ENCODE results near the gene LEPROT. TPM values are rescaled to one million over a fixed set of nuclear protein-coding genes. Genes with fewer than 3 reads are reported as not detected.

Gene LEPROT
- total RNA-seq, 1 experiment from 2014 or later = 18.1 TPM

DNA sequence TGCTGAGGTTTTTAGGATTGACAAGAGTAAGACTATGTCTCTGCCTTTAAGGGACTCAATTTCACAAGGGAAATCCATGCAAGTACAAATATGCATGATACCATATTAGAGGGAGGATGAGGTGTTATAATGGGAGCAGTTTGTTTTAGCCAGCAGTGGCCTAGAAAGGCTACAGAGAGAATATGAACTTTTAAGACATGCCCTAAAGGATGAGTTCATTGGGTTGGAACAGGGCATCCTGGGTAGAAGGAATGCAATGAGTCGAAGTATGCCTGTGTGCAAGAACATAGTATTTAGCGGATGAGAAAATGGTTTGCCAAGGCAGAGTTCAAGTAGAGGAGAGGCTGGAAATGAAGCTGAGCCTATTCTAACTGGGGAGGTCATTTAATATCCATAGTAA, 32.6 kb upstream of the LEPROT start:
- ChIA-PET CTCF (no interaction called here), POLR2A (no interaction called here)
- TF ChIP-seq, protein P1, sequence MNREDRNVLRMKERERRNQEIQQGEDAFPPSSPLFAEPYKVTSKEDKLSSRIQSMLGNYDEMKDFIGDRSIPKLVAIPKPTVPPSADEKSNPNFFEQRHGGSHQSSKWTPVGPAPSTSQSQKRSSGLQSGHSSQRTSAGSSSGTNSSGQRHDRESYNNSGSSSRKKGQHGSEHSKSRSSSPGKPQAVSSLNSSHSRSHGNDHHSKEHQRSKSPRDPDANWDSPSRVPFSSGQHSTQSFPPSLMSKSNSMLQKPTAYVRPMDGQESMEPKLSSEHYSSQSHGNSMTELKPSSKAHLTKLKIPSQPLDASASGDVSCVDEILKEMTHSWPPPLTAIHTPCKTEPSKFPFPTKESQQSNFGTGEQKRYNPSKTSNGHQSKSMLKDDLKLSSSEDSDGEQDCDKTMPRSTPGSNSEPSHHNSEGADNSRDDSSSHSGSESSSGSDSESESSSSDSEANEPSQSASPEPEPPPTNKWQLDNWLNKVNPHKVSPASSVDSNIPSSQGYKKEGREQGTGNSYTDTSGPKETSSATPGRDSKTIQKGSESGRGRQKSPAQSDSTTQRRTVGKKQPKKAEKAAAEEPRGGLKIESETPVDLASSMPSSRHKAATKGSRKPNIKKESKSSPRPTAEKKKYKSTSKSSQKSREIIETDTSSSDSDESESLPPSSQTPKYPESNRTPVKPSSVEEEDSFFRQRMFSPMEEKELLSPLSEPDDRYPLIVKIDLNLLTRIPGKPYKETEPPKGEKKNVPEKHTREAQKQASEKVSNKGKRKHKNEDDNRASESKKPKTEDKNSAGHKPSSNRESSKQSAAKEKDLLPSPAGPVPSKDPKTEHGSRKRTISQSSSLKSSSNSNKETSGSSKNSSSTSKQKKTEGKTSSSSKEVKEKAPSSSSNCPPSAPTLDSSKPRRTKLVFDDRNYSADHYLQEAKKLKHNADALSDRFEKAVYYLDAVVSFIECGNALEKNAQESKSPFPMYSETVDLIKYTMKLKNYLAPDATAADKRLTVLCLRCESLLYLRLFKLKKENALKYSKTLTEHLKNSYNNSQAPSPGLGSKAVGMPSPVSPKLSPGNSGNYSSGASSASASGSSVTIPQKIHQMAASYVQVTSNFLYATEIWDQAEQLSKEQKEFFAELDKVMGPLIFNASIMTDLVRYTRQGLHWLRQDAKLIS (CRISPR knock-in tag; IDR thresholded peaks at IDR 0.05; ENCODE audit: borderline replicate concordance) = no peak
- TF ChIP-seq SOX15 (CRISPR knock-in tag; IDR thresholded peaks at IDR 0.05) = no peak
- no peak for TF ChIP-seq CBFB (CRISPR knock-in tag; IDR thresholded peaks at IDR 0.05; ENCODE audit: low read depth)
- TF ChIP-seq ZNF138 (CRISPR knock-in tag; conservative IDR thresholded peaks at IDR 0.05) = no peak
- Mint-ChIP-seq H3K4me1 (0 out of 2 replicates have a peak, but pooled peaks cover 4% of the 10 kb centered on the region), H3K27ac (no peak overlapping the region), H3K9me3 (peaks cover 15% of the 10 kb centered on the region), H3K27me3 (ENCODE audit: low read depth) (no peaks in the 10 kb centered on the region), H3K4me3 (no peak overlapping the region), H3K36me3 (peaks cover 12% of the 10 kb centered on the region)
- no peak for DNase-seq (ENCODE audit: low spot score)
- no peak for ATAC-seq

DNA sequence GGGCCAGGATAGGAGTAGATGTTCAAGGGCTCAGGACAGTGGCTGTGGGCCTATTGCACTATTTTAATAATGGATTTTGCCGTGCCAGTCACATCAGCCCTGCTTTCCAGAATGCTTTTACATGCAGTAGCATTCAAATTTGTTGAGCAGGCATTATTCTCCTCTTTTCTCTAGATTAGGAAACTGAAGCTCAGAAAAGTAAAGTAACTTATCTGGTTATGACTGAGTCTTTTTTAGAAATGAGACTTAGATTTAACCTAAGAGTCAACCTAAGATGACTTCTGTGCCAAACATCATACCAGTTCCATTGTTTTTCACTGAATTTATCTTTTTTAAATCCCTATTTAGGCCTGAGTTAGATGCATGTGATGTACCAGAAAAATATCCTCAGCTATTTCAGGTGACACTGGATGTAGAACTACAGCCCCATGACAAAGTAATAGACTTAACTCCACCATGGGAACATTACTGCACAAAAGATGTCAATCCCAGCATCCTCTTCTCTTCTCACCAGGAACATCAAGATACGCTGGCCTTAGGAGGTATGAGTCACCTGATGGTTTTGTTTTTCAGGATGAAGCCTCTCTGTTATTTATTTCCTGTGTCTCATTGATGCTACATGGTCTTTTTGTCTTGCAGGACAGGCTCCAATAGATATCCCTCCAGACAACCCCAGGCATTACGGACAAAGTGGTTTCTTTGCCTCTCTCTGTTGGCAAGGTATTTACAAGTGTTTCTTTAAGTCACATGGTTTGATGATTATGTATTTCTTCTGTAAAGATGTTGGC, 31.4 kb upstream of the LEPROT start:
- TF ChIP-seq ZNF219 (CRISPR knock-in tag; IDR thresholded peaks at IDR 0.05; ENCODE audit: borderline replicate concordance) (no peak), ZNF671 (CRISPR knock-in tag; IDR thresholded peaks at IDR 0.05) (no peak), SOX15 (CRISPR knock-in tag; IDR thresholded peaks at IDR 0.05) (no peak), RORB (CRISPR knock-in tag; IDR thresholded peaks at IDR 0.05) (no peak), CREM (CRISPR knock-in tag; IDR thresholded peaks at IDR 0.05) (no peak), TEAD4 (CRISPR knock-in tag; IDR thresholded peaks at IDR 0.05) (no peak), FOXP1 (CRISPR knock-in tag; IDR thresholded peaks at IDR 0.05; ENCODE audit: borderline replicate concordance) (no peak), CBFB (CRISPR knock-in tag; IDR thresholded peaks at IDR 0.05; ENCODE audit: low read depth) (no peak)
- TF ChIP-seq, protein P2, sequence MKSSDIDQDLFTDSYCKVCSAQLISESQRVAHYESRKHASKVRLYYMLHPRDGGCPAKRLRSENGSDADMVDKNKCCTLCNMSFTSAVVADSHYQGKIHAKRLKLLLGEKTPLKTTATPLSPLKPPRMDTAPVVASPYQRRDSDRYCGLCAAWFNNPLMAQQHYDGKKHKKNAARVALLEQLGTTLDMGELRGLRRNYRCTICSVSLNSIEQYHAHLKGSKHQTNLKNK (CRISPR knock-in tag; IDR thresholded peaks at IDR 0.05) = no peak
- TF ChIP-seq, protein P3, sequence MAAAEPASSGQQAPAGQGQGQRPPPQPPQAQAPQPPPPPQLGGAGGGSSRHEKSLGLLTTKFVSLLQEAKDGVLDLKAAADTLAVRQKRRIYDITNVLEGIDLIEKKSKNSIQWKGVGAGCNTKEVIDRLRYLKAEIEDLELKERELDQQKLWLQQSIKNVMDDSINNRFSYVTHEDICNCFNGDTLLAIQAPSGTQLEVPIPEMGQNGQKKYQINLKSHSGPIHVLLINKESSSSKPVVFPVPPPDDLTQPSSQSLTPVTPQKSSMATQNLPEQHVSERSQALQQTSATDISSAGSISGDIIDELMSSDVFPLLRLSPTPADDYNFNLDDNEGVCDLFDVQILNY (CRISPR knock-in tag; IDR thresholded peaks at IDR 0.05) = no peak
- TF ChIP-seq, protein P4, sequence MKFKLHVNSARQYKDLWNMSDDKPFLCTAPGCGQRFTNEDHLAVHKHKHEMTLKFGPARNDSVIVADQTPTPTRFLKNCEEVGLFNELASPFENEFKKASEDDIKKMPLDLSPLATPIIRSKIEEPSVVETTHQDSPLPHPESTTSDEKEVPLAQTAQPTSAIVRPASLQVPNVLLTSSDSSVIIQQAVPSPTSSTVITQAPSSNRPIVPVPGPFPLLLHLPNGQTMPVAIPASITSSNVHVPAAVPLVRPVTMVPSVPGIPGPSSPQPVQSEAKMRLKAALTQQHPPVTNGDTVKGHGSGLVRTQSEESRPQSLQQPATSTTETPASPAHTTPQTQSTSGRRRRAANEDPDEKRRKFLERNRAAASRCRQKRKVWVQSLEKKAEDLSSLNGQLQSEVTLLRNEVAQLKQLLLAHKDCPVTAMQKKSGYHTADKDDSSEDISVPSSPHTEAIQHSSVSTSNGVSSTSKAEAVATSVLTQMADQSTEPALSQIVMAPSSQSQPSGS (CRISPR knock-in tag; IDR thresholded peaks at IDR 0.05; ENCODE audit: borderline replicate concordance, low read depth) = no peak
- TF ChIP-seq, protein P5, sequence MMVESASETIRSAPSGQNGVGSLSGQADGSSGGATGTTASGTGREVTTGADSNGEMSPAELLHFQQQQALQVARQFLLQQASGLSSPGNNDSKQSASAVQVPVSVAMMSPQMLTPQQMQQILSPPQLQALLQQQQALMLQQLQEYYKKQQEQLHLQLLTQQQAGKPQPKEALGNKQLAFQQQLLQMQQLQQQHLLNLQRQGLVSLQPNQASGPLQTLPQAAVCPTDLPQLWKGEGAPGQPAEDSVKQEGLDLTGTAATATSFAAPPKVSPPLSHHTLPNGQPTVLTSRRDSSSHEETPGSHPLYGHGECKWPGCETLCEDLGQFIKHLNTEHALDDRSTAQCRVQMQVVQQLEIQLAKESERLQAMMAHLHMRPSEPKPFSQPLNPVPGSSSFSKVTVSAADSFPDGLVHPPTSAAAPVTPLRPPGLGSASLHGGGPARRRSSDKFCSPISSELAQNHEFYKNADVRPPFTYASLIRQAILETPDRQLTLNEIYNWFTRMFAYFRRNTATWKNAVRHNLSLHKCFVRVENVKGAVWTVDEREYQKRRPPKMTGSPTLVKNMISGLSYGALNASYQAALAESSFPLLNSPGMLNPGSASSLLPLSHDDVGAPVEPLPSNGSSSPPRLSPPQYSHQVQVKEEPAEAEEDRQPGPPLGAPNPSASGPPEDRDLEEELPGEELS (CRISPR knock-in tag; IDR thresholded peaks at IDR 0.05) = no peak
- TF ChIP-seq, protein P6, sequence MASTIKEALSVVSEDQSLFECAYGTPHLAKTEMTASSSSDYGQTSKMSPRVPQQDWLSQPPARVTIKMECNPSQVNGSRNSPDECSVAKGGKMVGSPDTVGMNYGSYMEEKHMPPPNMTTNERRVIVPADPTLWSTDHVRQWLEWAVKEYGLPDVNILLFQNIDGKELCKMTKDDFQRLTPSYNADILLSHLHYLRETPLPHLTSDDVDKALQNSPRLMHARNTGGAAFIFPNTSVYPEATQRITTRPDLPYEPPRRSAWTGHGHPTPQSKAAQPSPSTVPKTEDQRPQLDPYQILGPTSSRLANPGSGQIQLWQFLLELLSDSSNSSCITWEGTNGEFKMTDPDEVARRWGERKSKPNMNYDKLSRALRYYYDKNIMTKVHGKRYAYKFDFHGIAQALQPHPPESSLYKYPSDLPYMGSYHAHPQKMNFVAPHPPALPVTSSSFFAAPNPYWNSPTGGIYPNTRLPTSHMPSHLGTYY (CRISPR knock-in tag; IDR thresholded peaks at IDR 0.05) = no peak
- DNase-seq (ENCODE audit: low spot score) (no peak), ATAC-seq (no peak; the same call in 1 of the 2 replicates)
- Mint-ChIP-seq H3K4me3 (no peak overlapping the region), H3K9me3 (peaks cover 9% of the 10 kb centered on the region), H3K4me1 (0 out of 2 replicates have a peak, but pooled peaks cover 4% of the 10 kb centered on the region), H3K36me3 (peaks cover 7% of the 10 kb centered on the region), H3K27ac (no peak overlapping the region), H3K27me3 (ENCODE audit: low read depth) (no peaks in the 10 kb centered on the region)
- ChIA-PET CTCF (no interaction called here), POLR2A (no interaction called here)
